Right cardiac atrium (tissue), 5 donors: ENCODE data around the gene VAPB. TPM values are rescaled to one million over a fixed set of nuclear protein-coding genes. Genes with fewer than 3 reads are reported as not detected.

Source experiments
- ATAC-seq, 2 donors: fragments of 200-7000 bp; cut with Tn5 transposase; one replicate each; pipeline versions ENCODE4 v1.8.0 to v1.9.1; 2020; ENCODE audit warnings: moderate library complexity in 2 of 2, mild to moderate bottlenecking in 1 of 2
- DNase-seq, 3 donors: peaks; one replicate each; pipeline ENCODE4 v3.0.0-alpha.2; 2020
- H3K27ac ChIP-seq: one replicate; pipeline ENCODE4 v1.5.1; 2013; ENCODE audit warnings: mild to moderate bottlenecking, low read length, control low read depth, moderate library complexity
- H3K27me3 ChIP-seq: one replicate; pipeline ENCODE4 v1.6.1; 2013; ENCODE audit not compliant: control insufficient read depth, insufficient read depth
- H3K4me1 ChIP-seq: one replicate; pipeline ENCODE4 v1.6.1; 2013; ENCODE audit warnings: low read length; ENCODE audit not compliant: control insufficient read depth, insufficient read depth
- H3K4me3 ChIP-seq: one replicate; pipeline ENCODE4 v1.5.1; 2013; ENCODE audit warnings: low read length, control low read depth
- H3K9me3 ChIP-seq: one replicate; pipeline ENCODE4 v1.6.1; 2013; ENCODE audit warnings: low read length; ENCODE audit not compliant: control insufficient read depth
- WGBS: extraction: QIAGEN DNeasy Blood & Tissue Kit; methylation state at CpG from one replicate; pipeline ENCODE4 v1.1.7; 2013; 5-methylcytosine and 5-hydroxymethylcytosine counted together
- intact Hi-C, 4 donors: fragments of 100-400 bp; cut with DNase I; formaldehyde crosslinking; loops; one replicate each; pipeline versions ENCODE4 v1.11.0 to v1.14.0; 2022 to 2023
- polyA plus RNA-seq: library from polyadenylated mRNA; stranded (reverse); fragments of 200-250 nt; gene quantifications from one replicate; pipeline ENCODE4 v1.2.3, GENCODE V29; 2013
- total RNA-seq, 4 donors: library from RNA; stranded (reverse); fragmentation: NEBNext Ultra II Directional; extraction: Animal tissue kit (Norgen Biotek cat#: 25700); gene quantifications; one replicate each; pipeline ENCODE4 v1.2.1, GENCODE V29; 2021
- donor health status: healthy with polysubstance abuse.
- donor health status: DM: no; HTN: yes; CAD: no.
- donor health status: DM: no; HTN: no; CAD: no.
- donor health status: DM: no; HTN: yes; CAD: no; lungs with severe emphysema.
- donor health status: DM: yes; HTN: yes; CAD: no.

Gene VAPB
- total and polyA plus RNA-seq, 5 donors = 30.6 to 64.7 (median 63.1) TPM

DNA sequence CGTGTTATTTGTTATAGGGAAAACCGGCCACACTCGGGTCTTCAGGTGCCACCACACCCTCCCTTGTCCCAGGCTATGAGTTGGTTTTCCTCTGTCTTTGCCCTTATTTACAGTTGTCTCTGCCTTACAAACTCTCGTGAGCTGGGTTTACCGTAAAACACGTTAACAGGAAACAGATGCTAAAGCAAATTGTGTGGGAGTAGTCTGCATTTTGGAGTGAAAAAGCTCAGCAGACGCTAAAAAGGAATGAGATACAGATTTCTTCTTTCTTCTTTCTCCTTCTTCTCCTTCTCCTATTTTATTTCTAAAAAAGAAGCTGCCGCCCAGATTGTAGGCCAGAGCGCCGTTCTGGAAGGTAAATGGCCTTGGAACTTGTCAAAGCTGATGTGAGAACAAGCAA lies 74.2 kb downstream of the VAPB start:
- H3K9me3 ChIP-seq = no peaks in the 10 kb centered on the region
- H3K4me3 ChIP-seq = no peak overlapping the region
- WGBS = 67% methylated on average over 10 of the region's 10 CpGs
- ATAC-seq = no peak
- no peaks in the 10 kb centered on the region for H3K4me1 ChIP-seq
- DNase-seq = no peak
- H3K27me3 ChIP-seq = no peaks in the 10 kb centered on the region
- no peak overlapping the region for H3K27ac ChIP-seq
- intact Hi-C loops = no loop called here

DNA sequence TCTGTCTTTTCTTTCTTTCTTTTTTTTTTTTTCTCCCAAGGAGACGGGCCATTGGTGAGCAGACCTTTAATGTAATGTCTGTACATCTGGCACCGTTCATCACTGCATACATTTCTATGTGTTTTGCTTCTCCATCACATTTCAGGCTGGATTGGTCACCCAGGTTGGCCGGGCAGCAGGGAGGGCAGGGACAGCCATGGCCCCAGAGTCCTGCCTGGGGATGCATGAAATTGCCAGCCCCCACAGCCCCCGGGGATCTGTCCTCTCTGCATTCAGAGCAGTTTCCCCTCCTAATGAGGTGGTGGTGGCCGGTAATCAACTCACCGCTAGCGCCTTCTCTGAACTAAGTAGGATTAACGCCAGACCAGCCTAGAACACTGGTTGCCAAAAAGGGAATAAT lies 75.8 kb downstream of the VAPB start:
- 69% methylated on average over 8 of the region's 8 CpGs for WGBS
- intact Hi-C loops = no loop called here
- ATAC-seq = no peak
- Histone ChIP-seq H3K27me3 (no peaks in the 10 kb centered on the region), H3K4me1 (no peaks in the 10 kb centered on the region), H3K9me3 (no peaks in the 10 kb centered on the region), H3K4me3 (no peak overlapping the region), H3K27ac (no peak overlapping the region)
- DNase-seq = no peak

GRCh38 chr20:58466095-58466708 lies 77.2 kb downstream of the VAPB start:
- ATAC-seq = no peak

DNA sequence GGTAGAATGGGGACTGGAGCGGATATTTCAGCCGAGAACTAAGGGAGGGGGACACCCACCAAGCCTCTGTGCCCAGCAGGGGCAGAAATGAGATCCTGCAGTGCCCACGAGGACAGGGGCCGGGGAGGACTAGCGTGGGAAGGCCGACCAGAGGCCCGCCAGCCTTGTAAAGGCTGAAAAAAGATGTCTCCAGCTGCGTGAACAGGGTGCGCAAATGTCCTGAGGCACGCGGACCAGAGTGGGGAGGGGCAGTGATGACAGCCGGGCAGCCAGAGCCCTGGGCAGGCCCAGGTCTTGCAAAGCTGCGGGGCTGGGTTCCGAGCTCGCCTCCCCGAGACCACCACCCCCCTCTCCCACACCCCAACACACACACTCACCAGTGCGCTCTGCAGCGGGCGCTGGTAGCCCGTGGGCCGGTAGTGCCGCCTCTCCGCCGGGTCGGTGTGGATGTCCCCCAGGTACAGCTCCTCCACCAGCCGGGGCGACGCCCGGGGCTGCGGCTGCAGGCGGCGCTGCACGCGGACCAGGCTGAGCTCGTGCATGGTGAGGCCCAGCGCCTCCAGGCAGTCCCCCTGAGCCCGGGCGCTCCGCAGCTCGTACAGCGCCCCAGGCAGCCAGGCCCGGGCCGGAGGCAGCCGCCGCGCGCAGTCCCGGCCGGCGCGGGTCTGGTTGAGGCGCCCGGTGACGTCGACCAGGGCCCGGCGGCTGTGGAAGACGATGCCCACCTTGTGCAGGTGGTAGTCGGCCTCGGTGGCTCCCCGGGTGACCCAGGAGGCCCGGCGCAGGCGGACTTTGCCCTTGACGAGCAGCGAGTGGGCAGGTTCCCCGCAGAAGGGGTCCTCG lies 77.9 kb downstream of the VAPB start:
- 65% methylated on average over 68 of the region's 68 CpGs for WGBS
- H3K27ac ChIP-seq = no peak overlapping the region
- ATAC-seq (no peak), DNase-seq (no peak)
- no peak overlapping the region for H3K4me3 ChIP-seq
- no peaks in the 10 kb centered on the region for H3K9me3 ChIP-seq
- H3K27me3 ChIP-seq = no peaks in the 10 kb centered on the region
- intact Hi-C loops = no loop called here
- H3K4me1 ChIP-seq = no peaks in the 10 kb centered on the region

More at GRCh38 chr20:58466095-58466708, 77.2 kb downstream of the VAPB start:
- no peak for DNase-seq
- intact Hi-C loops = no loop called here
- Histone ChIP-seq H3K4me3 (no peak overlapping the region), H3K9me3 (no peaks in the 10 kb centered on the region), H3K27me3 (no peaks in the 10 kb centered on the region), H3K27ac (no peak overlapping the region), H3K4me1 (no peaks in the 10 kb centered on the region)
- WGBS = 95% methylated on average over 27 of the region's 27 CpGs

DNA sequence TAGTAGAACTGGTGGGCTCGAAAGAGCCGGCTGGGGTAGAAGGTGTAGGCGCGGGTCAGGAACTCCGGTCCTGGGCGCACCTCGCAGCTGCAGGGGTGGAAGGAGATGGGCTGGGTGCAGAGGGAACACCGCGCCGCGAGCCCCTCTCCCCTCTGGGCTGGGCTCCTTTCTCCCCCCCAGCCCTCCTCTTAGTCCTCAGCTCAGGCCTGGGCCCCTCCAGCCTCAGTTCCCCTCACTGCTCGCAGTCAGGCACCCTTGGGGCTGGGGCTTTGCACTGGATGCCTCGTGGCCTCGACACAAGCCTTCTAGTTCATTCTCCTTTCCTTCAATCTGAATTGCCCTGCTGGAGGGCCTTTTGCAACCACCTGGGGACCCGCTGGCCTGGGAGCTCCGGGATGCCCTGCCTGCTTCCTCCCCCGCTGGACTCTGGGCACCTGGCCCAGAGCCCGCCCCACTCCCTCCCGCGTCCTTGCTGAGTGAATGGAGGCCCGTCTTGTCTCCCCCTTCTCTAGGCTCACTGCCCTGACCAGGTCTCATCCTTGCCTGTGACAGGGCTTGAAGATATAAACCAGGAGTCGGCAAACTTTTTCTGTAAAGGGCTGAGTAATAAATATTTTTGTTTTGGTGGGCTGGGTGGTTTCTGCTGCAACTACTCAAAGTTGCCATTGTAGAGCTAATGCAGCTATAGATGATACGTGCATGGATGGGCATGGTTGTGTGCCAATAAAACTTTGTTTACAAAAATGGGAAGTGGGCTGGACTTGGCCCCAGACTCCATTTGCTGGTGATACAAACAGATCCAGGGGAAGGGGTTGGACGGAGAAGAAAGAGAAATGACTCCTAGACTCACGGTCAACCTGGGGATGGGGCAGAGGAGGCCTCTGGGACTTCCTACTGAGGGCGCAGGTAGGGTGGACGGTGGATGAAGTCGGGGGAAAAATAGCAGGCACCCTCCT lies 78.8 kb downstream of the VAPB start:
- Histone ChIP-seq H3K4me1 (no peaks in the 10 kb centered on the region), H3K27ac (no peak overlapping the region), H3K27me3 (no peaks in the 10 kb centered on the region), H3K4me3 (no peak overlapping the region), H3K9me3 (no peaks in the 10 kb centered on the region)
- ATAC-seq = no peak
- intact Hi-C loops = no loop called here
- WGBS = 72% methylated on average over 28 of the region's 28 CpGs
- no peak for DNase-seq

GRCh38 chr20:58469616-58470015 lies 80.6 kb downstream of the VAPB start:
- Histone ChIP-seq H3K27me3 (no peaks in the 10 kb centered on the region), H3K4me3 (no peak overlapping the region), H3K27ac (no peak overlapping the region), H3K4me1 (no peaks in the 10 kb centered on the region), H3K9me3 (no peaks in the 10 kb centered on the region)
- WGBS = 77% methylated on average over 12 of the region's 12 CpGs
- DNase-seq = no peak
- no peak for ATAC-seq
- intact Hi-C loops = no loop called here

GRCh38 chr20:58470336-58471192 lies 81.5 kb downstream of the VAPB start:
- 85% methylated on average over 19 of the region's 19 CpGs for WGBS
- intact Hi-C loops = no loop called here

DNA sequence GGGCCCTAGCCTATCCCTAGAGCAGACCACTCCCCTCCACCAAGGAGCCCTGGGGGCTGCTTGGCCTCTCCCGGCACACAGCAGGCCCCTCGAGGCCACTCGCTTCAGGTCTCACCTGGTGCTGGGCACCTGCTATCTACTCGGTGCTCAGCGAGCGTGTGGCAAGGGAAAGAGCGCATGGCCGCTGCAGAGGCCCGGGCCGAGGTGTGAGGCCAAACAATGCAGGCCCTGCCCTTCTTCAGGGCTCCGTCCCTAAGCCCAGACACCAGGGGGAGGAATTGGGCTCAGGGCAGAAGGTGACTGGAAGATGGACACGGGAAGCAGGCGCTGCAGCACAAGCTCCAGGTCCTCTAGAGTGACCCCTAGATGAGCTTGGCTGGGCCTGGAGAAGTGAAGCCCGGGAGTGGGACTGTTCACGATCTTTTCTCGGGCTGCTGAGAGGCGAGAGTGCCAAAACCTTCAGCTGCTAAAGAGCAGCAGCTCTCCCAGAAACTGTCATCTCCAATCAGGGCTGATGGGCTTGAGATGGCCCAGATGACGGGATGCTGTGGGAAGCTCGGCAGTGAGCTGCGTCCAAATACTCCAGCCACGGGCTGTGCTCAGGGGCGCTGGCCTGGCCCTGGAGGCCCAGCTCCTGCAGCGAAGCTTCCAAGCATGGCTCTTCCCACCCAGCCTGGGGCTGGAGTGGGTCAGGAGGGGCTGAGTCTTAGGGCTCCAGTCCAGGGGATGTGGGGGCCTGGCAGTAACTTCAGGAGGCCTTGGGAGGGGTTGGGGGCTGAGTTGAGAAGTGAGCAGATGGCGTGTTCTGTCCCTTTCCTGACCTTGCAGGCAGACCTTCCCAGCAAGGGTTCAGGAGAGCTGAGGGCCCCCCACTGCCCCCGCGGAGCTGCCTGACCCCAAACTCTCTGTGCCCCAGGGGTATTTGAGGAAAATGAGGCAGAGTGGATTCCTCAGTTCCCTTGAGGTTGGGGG lies 82.5 kb downstream of the VAPB start:
- peak; percentile 57 to 91 (median 89) for DNase-seq

More at GRCh38 chr20:58470336-58471192, 81.5 kb downstream of the VAPB start:
- Histone ChIP-seq H3K9me3 (no peaks in the 10 kb centered on the region), H3K27me3 (no peaks in the 10 kb centered on the region), H3K27ac (no peak overlapping the region), H3K4me3 (no peak overlapping the region), H3K4me1 (no peaks in the 10 kb centered on the region)
- DNase-seq = no peak
- no peak for ATAC-seq

GRCh38 chr20:58472273-58473018 lies 83.4 kb downstream of the VAPB start:
- 88% methylated on average over 20 of the region's 20 CpGs for WGBS
- no peaks in the 10 kb centered on the region for H3K27me3 ChIP-seq
- ATAC-seq (no peak), DNase-seq (no peak)
- no peaks in the 10 kb centered on the region for H3K9me3 ChIP-seq
- H3K4me1 ChIP-seq = no peaks in the 10 kb centered on the region
- H3K27ac ChIP-seq = no peak overlapping the region
- H3K4me3 ChIP-seq = no peak overlapping the region
- intact Hi-C loops = no loop called here

More for the DNA sequence above, 82.5 kb downstream of the VAPB start:
- peak; percentile 85 to 95 for ATAC-seq
- Histone ChIP-seq H3K4me1 (no peaks in the 10 kb centered on the region), H3K9me3 (no peaks in the 10 kb centered on the region), H3K27me3 (no peaks in the 10 kb centered on the region), H3K4me3 (no peak overlapping the region), H3K27ac (no peak overlapping the region)
- WGBS = 57% methylated on average over 26 of the region's 26 CpGs
- intact Hi-C loops = no loop called here
